NCI-H748 (cell line): Measurements from ENCODE around the gene AHCYL2.
A peak's percentile ranks its signal among the peaks of the same experiment; 100 is the strongest.
"Not testable (repeated sequence)": the region's sequence is repeated elsewhere in the genome, so short reads cannot be mapped to it uniquely, and the experiment has no call there.

ENCODE experiments used
- DNase-seq: peaks from one replicate; lab custom pipeline; 2025; ENCODE audit not compliant: unreplicated experiment; lab: John Stamatoyannopoulos, UW

Gene AHCYL2

DNA sequence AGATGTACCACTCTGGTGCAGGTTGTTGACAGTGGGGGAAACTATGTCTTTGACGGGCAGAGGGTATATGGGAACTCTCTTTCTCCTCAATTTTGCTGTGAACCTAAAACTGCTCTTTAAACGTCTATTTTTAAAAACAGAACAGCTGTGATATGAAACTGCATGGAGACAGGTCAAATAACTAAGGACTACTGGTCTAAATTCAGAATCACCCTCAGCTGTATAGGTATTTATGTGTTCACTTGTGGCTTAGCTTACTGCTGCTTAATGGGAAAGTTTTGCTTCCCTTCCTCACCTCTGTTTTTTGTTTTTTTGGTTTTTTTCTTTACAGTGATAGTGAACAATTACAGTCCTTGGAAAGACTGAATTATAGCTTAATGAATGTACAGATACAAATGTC is 122.5 kb downstream of the AHCYL2 start:
- DNase-seq = no peak

DNA sequence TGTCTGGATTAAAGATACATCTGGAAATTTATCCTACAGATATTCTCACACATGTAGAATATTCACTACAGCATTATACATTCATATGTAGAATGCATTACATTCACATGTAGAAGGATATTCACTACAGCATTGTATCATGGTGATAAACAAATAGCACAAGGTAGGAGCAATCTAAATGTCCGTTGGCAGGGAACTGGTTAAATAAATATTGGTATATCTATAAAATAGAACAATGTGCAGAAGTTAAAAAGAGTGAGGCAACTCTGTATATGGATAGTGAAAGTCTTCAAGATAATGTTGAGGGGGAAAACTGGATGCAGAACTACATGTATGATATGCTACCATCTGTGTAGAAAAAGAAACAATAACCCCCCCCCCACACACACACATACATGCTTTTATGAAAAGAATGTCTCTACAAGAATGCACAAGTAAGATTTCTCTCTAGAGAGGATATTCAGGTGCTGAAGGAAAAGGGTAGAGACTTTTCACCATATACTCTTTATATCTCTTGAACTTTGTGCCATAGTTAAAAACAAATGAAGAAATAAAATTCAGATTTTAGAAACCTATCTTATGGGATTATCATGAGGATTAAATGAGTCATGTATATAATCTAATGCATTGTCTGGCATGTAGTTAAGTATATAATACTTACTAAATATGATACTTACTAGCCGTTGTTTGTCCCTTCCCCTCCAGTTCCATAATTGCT is 123.4 kb downstream of the AHCYL2 start:
- DNase-seq = no peak

DNA sequence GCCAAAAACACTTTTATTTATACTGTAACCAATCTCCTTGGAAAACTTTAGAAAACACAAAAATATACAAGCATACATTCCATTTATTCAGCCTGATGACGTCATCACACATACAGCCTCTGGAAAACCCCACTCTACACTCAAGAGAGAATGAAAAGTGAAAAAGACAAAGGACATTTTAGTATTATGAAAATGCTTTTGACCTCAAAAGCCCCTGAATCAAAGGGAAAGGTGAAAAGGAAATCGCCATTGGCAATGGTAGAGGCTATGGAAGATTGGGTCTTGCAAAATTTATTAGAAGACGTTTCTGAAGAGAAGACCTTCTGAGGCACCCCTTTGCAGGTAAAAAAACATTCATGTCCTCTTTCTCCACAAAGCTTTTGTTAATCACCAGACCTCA is 126.5 kb downstream of the AHCYL2 start:
- DNase-seq = no peak

DNA sequence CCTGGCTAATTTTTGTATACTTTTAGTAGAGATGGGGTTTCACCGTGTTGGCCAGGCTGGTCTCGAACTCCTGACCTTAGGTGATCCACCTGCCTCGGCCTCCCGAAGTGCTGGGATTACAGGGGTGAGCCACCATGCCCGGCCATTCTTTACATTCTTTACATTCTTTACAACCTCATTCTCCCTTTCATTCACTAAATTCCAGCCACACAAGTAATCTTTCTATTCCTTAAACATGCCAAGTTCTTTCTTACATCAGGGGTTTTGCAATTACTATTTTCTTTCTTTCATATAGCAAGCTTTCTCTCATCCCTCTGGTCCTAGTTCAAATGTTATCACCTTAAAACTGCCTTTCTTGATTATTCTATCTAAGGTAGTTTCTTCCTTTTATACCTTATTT is 128.3 kb downstream of the AHCYL2 start:
- DNase-seq = not testable (repeated sequence)

DNA sequence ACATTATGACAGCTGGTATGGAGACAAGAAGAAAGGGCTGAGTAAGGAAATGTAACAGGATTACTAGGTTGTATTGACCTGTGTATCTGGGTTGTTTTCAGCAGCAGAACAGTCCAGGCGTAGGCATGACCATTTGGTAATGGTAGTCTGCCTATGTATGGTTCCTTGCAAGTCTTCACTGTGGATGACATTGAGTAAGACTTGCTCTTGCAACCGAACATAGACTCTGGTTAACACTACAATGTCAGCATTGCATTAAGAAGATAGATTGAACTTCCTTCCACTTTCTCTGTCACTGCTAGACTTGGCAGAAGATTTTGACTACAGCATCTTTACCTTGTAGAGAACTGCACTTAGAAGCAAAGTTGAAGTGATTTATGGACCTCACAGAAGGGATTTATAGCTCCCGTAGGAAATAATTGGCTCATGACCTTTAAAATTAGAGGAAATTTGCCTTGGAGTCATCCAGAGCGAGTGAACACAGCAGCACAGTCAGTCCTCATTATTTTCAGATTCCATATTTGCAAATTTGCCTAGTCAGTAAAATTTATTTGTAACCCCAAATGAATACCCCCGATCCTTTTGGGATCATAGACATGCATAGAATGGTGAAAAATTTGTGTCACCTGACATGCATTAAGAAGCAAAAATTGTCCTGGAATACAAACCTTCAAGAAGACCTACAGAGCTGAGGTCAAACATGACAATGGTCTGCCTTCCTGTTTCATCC is 129.8 kb downstream of the AHCYL2 start:
- DNase-seq = no peak

DNA sequence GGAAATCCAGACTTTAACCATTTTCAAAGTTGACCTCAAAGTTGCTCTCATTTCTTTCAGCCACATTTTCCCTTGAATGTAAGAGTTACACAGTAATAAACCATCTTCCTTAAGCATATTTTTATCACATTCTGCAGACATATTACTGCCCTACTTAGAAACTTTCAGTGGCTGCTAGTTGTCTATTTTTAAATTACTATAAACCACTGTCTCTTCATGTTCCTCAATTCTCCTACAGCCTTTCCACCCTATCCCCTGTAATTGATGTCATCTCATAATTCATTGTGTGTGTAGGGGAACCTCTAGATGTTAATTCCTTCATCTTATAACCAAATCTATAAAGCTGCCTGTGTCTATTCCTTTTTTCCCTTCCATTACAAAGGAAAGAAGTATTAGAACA is 131.3 kb downstream of the AHCYL2 start:
- DNase-seq = no peak

DNA sequence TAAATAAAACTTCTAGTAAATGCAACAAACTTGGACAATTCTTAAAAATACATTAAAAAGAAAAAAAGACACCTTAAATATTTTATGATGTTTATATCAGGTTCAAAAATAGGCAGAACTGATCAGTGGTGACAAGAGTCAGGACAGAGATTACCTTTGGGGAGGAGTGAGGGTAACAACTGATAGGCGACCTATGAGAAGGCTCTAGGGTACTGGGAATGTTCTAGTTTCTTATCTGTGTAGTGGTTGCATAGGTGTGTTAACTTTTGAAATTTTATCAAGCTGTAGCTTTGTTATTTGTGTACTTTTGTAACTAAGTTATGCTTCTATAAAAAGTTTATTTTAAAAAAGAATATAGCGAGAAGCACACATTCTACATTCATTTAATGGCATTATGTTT is 134.3 kb downstream of the AHCYL2 start:
- no peak for DNase-seq

DNA sequence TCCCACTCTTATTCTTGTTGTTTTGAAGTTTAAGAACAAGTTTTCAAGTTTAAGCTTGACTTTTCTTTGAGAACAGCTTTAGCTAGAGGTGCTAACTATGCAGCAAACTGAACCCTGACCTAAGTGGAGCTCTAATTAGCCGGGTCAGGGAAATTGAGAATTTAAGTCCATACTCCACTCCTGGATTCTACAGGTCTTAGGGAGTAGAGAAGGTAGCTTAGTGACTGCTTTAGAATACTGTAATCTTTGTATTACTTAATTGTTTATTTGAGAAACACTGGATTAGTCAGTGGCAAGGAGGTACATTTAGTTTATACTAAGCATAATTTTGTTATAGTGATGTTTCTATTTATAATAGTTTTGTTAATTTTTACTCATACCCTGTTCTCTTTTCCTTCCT is 134.8 kb downstream of the AHCYL2 start:
- DNase-seq = no peak

DNA sequence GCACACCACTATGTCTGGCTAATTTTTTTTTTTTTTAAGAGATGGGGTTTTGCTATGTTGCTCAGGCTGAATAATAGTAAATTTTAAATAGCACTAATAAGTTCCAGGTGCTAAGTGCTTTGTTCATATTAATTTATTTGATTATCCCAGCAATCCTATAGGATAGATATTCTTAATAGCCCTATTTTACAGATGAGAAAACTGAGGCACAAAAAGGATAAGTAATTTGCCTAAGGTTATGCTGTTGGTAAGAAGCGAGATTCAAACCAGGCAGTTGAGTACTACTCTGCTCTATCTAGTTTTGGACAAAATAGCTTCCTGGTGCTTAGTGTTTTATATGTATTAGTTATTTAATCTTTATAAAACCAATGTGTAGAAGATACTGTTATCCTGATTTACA is 136.9 kb downstream of the AHCYL2 start:
- no peak for DNase-seq

DNA sequence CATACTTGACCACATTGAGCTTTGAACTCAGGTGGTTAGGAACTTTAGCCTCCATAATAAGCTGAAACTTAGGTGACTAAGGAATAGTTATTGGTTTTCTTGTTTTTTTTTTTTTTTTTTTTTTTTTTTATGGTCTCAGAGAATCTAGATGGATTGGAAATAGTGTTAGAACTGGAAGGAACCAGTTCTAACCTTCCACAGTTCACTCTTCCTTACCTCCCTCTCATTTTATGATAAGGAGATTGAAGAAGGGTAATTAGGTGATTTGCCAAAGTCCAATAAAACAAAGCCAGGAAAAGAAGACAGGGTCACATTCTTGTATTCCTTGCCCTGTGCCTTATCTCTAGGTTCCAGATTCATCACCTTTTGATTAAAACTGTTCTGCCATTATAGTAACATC is 137.7 kb downstream of the AHCYL2 start:
- DNase-seq = no peak

DNA sequence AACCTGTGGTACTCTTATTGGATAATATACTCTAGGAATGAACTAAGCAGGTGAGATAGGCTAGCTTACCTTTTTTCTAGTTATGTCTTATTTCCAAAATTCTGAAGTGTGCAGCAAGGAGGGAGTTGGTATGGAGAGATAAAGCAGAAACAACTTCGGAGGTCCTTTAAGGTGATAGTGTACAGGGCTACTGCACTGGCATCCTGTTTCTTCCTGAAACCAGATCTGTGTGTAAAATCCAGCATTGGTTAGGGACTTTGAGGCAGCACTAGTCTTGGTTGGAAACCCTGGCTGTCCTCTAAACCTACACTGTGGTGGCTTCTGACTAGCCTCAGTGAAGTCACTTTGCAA is 142.5 kb downstream of the AHCYL2 start:
- no peak for DNase-seq

DNA sequence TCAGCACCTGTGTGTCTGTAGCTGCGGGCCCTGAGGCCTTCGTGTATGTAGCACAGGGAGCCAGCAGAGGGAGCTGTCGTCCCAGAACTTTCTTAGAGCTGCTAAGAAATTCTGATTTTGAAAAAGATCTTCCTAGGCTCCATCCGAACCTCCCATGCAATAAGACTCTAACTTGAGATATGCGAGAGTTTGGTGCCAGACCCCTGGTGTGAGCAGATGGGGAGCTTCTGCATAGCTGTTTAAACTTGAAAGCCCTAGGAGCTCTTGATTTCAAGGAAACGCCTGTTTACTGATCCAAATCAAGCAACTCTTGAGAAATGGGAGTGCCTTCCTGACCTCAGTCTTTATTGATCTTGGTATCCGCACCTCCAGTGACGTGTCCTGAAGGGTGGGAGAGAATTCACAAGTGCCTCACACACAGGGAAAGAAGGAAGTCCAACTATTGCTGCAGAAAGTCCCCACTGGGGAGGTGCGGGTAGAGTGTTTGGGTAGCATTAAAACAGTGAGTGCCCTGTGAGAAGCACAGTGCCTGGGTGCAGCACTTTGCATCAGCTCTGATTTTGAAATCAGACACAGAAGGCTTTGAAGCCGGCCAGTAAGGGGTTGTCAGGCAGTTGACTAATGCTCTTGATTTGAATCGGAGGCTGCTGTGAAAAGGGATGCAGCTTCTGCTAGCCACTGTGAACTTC is 143.0 kb downstream of the AHCYL2 start:
- DNase-seq = peak; percentile 62

DNA sequence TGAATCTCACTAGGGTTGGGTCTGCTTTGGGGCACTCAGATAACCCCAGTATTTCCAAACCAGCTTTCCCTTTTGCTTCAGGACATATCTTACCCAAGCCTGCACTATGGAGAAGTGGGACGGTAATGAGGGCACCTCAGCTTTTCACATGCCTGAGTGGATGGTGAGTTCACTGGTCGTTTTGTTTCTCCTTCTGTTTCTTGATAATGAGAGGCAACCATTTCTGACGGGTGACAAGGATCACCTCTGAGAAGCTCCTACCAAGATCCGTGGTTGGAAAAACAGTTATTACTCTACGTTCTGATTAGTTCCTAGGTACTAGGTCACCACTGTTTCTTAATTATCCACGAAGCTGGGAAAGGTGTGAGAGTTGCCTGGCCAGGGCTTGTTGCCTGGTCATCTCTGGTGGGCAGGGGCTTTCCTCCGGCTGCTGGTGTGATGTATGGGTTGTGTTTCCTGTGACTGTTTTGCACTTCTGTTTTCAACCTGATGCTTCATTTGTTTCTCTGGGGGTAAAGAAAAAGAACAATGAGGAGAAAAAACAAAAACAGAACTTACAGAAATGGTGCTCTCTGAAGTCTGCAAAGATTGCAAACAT is 143.7 kb downstream of the AHCYL2 start:
- no peak for DNase-seq

DNA sequence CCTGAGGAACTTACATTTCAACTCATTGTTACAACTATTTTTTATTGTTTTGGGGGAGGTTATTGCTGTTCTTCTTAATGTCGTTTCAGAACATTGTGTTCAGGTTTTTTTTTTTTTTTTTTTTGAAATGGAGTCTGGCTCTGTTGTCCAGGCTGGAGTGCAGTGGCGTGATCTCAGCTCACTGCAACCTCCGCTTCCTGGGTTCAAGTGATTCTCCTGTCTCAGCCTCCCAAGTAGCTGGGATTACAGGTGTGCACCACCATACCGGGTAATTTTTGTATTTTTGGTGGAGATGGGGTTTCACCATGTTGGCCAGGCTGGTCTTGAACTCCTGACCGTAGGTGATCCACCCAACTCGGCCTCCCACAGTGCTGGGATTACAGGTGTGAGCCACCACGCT is 144.6 kb downstream of the AHCYL2 start:
- DNase-seq = not testable (repeated sequence)

DNA sequence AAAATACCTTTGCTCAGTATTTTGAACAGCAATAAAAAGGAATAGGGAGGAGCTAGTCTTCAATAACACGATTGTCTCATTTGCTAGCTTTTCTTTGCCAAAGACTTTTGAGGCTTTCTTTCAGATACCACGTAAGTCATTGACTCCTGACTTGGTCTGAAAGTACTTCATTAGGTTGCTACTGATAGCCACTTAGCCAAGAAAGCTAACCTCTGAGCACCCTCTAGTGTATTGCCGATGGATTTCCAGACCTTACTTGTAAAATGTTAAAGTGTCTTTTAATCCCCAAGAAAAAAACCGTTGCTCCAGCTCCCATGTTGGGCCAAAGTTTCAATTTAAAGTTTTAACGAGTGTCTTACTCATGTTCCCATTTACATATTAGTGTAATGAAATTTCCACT is 146.0 kb downstream of the AHCYL2 start:
- no peak for DNase-seq

DNA sequence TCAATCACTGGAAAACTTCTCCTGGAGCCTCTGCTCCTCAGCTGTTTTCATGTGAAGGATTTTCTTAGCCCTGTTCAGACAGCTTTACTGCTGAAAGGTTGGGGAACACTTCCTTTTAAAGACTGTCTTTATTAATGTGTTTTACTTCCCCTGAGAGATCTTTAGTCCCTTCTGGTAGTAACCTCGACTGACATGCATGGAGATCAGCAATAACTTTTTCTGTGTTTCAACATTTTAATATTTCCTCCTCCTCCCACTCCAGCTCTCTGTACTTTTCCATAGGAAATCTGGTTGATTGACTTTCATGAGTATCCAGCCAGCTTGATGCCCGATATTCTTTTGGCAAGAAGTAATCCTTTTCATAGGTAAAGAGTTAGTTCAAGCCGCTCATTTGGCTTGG is 146.7 kb downstream of the AHCYL2 start:
- DNase-seq = no peak

DNA sequence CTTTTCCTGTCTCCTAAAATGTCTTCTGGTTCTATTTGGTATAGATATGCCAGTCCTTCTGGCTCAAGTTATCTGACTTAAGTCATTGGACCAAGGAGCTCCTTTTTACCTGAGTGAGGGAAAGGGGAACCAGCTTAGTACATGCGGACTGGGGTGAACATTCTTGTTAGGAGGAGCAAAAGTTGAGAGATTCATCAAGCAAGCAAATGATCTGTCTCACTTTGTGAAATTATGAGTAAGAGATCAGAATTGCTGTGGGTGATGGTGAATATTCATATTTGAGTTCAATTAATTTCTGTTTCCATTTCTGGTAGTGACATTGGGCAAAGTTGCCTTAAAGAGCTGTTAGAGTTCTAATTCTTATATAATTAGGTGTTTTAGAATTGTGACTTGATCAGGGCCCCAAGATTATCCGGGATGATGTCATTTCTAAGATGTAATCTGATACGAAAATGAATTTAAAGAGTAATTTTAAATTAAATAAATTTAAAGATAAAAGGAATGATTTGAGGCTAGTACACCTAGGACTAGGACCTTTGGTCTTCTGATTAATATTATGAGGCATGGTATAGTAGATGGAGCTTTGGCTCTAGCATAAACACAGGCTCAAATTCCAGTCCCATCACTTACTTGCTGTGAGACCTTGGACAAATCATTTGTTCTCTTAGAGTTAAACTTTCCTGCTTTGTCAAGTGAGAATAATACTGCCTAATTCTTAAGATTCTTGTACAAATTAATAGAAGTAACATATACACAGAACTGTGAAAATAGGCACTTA is 149.0 kb downstream of the AHCYL2 start:
- DNase-seq = no peak

DNA sequence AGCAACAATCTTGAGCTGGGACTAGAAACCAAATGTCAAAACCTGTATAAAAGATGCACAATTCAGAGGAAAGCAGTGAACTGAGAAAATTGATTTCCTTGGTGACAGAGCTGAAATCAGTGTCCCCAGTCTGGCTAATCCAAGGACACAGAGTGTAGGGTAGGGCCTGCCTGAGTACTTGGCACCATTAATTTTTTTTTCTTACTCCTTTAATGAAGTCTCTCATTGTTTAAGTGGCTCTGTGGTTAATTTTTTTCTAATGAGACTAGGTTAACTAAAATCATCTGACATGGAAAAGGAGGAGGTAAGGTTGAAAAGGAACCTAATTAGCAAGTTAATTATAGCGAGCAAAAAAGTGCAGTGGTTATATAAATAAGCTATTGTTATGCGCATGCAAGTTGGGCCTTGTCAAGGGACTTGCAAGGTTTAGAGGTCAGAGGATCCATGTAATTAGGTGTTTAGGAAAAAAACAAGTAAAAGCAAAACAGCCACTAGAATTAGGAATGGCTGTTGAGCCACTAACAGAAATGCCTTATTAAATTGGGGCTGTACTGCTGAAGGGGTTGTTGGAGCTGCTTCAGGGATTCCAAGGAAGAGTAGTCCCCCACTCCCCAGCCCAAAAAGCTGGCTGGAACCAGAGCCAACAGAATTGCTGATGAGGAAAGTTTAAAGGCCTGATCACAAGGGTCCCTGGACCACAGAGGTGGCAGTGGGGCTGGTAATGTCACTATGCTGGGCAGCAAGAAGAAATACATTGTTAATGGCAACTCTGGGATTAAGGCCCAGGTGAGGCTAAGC is 150.5 kb downstream of the AHCYL2 start:
- no peak for DNase-seq

DNA sequence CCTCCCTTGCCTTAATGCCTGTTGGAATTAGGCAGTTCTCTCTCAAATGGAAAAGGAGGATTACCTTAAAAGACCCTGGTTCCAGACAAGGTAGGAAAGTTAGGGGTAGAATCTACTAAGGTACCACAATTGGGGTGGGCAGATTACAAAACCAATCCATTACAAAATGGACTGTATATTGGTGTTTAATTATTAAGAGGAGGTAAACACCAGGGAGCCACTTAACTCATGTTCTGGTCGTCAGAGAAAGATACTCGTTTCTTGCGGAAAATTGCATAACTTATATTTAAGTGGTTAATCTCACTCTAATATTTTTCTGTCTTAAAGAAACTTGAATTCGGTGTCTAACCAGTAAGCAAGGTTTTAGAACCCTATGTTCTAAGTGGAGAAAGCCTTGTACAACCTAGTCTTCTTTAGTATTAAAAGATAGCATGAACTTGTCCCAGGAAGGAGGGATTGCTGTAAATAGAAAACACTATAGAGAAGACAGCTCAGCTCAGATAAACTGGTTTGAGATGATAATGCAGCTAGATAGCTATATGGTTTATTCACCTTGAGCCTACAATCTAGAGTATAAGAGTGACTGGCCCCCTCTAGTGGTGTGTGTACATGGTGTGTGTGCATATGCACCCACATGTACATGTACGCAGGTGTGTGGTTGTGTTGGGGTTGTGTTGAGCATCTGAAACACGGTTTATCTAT is 151.4 kb downstream of the AHCYL2 start:
- DNase-seq = peak; percentile 55
